Measurements from ENCODE around the gene SLC31A2. TPM values are rescaled to one million over a fixed set of nuclear protein-coding genes. Genes with fewer than 3 reads are reported as not detected.
"Not testable (repeated sequence)": the region's sequence is repeated elsewhere in the genome, so short reads cannot be mapped to it uniquely, and the experiment has no call there.

SLC31A2 gene, protein sequence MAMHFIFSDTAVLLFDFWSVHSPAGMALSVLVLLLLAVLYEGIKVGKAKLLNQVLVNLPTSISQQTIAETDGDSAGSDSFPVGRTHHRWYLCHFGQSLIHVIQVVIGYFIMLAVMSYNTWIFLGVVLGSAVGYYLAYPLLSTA
- total RNA-seq: 5.3 TPM

- ATAC-seq: peak; percentile 90
Measured at GRCh38 chr9:113150670-113151611, at the start of gene SLC31A2. TSS of gene SLC31A2 (plus strand) at chr9:113151007. CDS start at chr9:113151075, 68 bp downstream.

GRCh38 chr9:113105345-113105744 is 45.5 kb upstream of the SLC31A2 start:
- not testable (repeated sequence) for ATAC-seq

- peak; percentile 77 for ATAC-seq
Measured at GRCh38 chr9:113111065-113111951, 39.5 kb upstream of the SLC31A2 start.

GRCh38 chr9:113112706-113113510 is 37.9 kb upstream of the SLC31A2 start:
- ATAC-seq: peak; percentile 69

- not testable (repeated sequence) for ATAC-seq
Measured at GRCh38 chr9:113118829-113119228, 32.0 kb upstream of the SLC31A2 start.

GRCh38 chr9:113125386-113126035 is 25.3 kb upstream of the SLC31A2 start:
- no peak for ATAC-seq

- no peak for ATAC-seq
Measured at GRCh38 chr9:113129466-113129865, 21.3 kb upstream of the SLC31A2 start.

GRCh38 chr9:113129884-113130283 is 20.9 kb upstream of the SLC31A2 start:
- ATAC-seq: no peak

- ATAC-seq: no peak
Measured at GRCh38 chr9:113131689-113132151, 19.1 kb upstream of the SLC31A2 start.

DNA sequence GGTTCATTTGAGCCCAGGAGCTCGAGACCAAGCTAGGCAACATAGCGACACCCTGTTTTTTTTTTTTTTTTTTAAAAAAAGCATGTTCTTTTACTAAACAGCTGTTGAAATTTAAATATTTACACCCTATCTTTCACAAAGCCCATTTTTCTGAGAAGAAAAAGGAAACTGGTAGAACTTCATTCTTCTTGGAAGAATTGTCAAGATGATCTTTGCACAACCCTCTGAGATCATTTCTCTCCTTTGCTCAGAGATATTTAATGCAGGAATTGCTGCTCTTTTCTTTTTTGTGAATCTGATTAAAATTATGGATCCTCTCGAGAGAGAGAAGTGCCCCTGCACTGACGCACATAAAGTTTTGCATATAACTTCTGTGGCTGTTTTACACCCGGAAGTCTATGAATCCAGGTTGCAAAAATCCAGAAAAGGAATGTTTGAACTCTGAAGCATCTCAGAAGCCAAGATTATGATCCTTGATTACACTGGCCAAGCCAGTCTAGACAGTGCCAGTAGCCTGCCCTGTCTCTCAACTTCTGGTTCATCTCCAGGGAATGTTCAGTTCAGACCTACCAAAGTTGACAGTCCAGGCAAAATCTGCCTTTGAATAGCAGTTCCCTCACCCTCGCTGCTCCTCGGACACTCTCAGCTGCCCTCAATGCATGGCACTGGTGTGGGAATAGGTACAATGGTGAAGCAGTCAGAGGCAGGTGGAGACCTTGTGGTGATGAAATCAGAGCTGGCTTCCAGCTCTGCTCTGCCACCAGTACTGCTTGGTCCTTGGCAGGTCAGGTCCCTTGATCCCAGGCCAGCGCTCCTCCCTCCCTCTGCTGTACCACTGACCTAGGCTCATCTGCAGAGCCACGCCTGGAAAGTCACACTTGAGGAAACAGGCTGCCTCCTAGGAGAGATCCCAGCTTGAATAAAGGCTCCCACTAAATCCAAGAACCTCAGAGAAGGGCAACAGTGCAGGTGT is 13.3 kb upstream of the SLC31A2 start:
- no peak for ATAC-seq

DNA sequence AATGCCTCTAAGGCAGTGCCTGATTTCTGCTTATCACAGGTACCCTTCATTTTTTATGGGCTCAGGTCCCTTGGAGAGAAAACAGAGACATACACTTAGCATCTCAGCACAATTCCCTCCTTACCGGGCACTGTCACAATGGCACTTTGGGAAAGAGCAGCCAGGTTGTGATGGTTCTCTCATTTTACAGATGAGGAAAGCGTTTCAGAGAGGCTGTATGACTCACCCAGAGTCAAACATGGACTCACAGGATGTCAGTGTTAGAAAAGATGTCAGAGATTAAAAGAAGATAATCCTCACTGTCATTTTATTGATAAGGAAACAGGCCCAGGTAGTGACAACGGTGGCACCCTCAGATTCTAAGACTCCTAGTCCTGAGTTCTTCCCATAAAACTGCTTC is 12.0 kb upstream of the SLC31A2 start:
- ATAC-seq: no peak

GRCh38 chr9:113139225-113139829 is 11.5 kb upstream of the SLC31A2 start:
- no peak for ATAC-seq

DNA sequence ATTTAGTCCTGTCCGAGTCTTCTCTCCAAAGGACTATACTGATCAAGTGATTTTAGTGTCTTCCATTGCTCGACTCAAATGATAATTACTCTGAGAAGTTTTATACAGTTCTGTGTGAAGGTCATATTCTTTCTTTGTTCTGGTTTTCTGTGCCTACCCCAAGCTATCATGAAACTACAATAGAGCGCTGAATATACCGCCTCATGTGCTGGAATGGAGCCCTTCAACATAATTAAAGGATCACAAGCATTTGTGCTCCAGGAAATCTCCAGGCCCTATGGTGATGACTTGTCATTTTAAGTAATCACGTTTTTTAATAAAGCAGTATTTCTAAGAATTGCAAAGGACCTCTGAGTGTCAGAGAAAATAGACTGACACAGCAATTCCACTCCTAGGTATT is 10.9 kb upstream of the SLC31A2 start:
- ATAC-seq: no peak

DNA sequence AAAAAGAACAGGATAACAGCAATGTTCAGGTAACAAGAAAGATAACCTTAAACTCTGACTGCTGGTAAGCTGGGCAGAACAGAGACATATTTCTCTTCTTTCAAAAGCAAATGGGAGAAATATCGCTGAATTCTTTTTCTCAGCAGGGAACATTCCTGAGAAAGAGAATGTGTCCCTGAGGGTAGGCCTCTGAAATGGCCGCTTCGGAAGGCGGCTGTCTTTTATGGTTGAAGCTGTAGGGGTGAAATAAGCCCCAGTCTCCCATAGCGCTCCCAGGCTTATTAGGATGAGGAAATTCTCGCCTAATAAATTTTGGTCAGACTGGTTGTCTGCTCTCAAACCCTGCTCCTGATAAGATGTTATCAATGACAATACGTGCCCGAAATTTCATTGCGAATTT is 9.9 kb upstream of the SLC31A2 start:
- not testable (repeated sequence) for ATAC-seq

- no peak for ATAC-seq
Measured at GRCh38 chr9:113143432-113144227, 7.2 kb upstream of the SLC31A2 start.

GRCh38 chr9:113148372-113148705 is 2.5 kb upstream of the SLC31A2 start:
- no peak for ATAC-seq

- ATAC-seq: no peak
Measured at GRCh38 chr9:113148781-113149510, 1.9 kb upstream of the SLC31A2 start.

GRCh38 chr9:113149561-113149960 is 1.2 kb upstream of the SLC31A2 start:
- ATAC-seq: not testable (repeated sequence)

Measured in esophagus mucosa (tissue), 1 donor.